ENCODE data around the gene ACAT1. TPM values are rescaled to one million over a fixed set of nuclear protein-coding genes. Genes with fewer than 3 reads are reported as not detected.

The ACAT1 gene
- total and polyA plus RNA-seq, 12 donors, result 56.3 to 777 (median 212) TPM

DNA sequence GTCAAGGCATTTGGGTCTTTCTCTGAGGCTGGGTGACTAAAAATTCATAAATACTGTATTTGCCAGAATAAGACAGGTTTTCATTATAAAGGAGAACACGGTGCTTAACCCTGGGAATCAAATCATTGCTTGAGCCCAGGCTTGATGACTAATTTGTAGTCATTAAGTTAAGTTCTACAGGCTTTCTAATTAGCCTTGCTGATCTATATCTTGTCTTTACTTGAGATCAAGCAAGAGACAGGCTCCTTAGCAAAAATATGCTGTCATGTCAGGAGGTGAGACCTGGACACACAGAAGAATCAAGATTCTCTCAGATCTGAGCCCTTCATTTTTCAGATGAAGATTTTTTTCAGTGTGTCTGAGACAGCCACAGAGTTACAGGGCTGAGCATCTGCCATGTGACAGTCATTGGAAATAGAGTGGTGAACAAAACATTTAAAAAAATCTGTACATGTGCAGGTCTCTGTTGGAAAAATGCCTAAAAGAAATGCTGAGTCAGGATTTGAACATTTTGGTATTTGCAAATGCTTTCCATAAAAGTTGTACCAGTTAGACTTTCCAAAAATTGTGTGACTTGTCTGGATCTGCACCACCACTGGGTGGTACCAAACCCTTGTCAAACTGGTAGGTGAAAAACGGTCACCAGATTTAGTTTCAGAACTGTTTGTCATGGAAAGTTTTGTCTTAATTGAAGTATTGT lies 14.6 kb downstream of the ACAT1 start:
- Histone ChIP-seq H3K9me3 (replicated peaks in 1 of 3) (no peaks in the 10 kb centered on the region), H3K4me3 (no peak overlapping the region), H3K27ac (no peak overlapping the region), H3K4me1 (replicated peaks in 1 of 2) (peaks cover 0 to 12% of the 10 kb centered on the region in 2 donors), H3K27me3 (no peaks in the 10 kb centered on the region), H3K36me3 (replicated peaks in 1 of 2) (peaks cover 0 to 31% of the 10 kb centered on the region in 2 donors)
- WGBS, 4 donors, result 67 to 83% (median 76%) methylated on average over 2 of the region's 2 CpGs
- no peak for DNase-seq
- intact Hi-C loops (cut with DNase I), result no loop called here
- TF ChIP-seq, protein P1, sequence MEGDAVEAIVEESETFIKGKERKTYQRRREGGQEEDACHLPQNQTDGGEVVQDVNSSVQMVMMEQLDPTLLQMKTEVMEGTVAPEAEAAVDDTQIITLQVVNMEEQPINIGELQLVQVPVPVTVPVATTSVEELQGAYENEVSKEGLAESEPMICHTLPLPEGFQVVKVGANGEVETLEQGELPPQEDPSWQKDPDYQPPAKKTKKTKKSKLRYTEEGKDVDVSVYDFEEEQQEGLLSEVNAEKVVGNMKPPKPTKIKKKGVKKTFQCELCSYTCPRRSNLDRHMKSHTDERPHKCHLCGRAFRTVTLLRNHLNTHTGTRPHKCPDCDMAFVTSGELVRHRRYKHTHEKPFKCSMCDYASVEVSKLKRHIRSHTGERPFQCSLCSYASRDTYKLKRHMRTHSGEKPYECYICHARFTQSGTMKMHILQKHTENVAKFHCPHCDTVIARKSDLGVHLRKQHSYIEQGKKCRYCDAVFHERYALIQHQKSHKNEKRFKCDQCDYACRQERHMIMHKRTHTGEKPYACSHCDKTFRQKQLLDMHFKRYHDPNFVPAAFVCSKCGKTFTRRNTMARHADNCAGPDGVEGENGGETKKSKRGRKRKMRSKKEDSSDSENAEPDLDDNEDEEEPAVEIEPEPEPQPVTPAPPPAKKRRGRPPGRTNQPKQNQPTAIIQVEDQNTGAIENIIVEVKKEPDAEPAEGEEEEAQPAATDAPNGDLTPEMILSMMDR (IDR thresholded peaks at IDR 0.05), result peak in 3 of 6 experiments; percentile 8 to 22 (median 11)
- TF ChIP-seq POLR2A (IDR thresholded peaks at IDR 0.05), result no peak

DNA sequence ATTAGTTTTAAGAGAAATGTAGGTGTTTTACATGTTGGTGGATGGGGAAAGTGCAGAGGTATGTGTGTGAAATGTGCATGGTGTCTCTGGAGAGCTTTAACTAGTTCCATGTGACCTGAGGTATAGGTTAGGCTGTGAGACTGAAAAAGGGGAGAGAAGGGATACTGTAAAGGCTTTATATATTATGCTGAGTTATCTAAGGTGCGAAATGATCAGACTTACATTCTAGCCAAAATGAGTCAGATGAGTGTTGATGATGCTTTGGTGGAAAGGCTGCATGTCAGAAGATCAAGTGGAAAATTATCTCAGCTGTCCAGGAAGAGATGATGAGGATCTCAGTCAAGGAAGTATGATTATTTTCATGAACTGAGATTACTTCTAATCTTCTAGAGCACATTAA lies 15.8 kb downstream of the ACAT1 start:
- no peaks in the 10 kb centered on the region for H3K27me3 ChIP-seq
- TF ChIP-seq, protein P1 (IDR thresholded peaks at IDR 0.05), result no peak
- 89 to 100% (median 96%) methylated on average over 1 of the region's 1 CpG for WGBS, 4 donors
- peaks cover 0 to 12% of the 10 kb centered on the region in 2 donors for H3K4me1 ChIP-seq (replicated peaks in 1 of 2)
- no peak overlapping the region for H3K27ac ChIP-seq
- intact Hi-C loops (cut with DNase I), result no loop called here
- H3K4me3 ChIP-seq, result no peak overlapping the region
- no peak for DNase-seq
- H3K9me3 ChIP-seq (replicated peaks in 1 of 3), result no peaks in the 10 kb centered on the region
- H3K36me3 ChIP-seq (replicated peaks in 1 of 2), result peaks cover 0 to 39% of the 10 kb centered on the region in 2 donors

DNA sequence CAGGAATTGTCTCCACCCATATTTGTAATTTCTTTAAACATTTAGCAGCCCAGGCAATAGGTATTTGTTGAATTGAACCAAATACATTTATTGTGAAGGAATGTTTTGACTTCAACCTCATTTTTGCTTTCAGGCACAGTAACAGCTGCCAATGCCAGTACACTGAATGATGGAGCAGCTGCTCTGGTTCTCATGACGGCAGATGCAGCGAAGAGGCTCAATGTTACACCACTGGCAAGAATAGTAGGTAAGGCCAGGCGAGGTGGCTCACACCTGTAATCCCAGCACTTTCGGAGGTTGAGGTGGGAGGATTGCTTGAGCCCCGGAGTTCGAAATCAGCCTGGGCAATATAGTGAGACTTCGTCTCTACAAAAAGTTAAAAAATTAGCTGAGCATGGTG lies 20.9 kb downstream of the ACAT1 start:
- no peaks in the 10 kb centered on the region for H3K27me3 ChIP-seq
- DNase-seq, result no peak
- H3K9me3 ChIP-seq (replicated peaks in 1 of 3), result no peaks in the 10 kb centered on the region
- H3K4me3 ChIP-seq, result no peak overlapping the region
- no peaks in the 10 kb centered on the region for H3K4me1 ChIP-seq (replicated peaks in 1 of 2)
- no peak for TF ChIP-seq POLR2A (IDR thresholded peaks at IDR 0.05)
- TF ChIP-seq, protein P1 (IDR thresholded peaks at IDR 0.05), result no peak
- peaks cover 0 to 83% of the 10 kb centered on the region in 2 donors for H3K36me3 ChIP-seq (replicated peaks in 1 of 2)
- intact Hi-C loops (cut with DNase I), result no loop called here
- no peak overlapping the region for H3K27ac ChIP-seq
- 86 to 97% (median 97%) methylated on average over 7 of the region's 7 CpGs for WGBS, 4 donors

DNA sequence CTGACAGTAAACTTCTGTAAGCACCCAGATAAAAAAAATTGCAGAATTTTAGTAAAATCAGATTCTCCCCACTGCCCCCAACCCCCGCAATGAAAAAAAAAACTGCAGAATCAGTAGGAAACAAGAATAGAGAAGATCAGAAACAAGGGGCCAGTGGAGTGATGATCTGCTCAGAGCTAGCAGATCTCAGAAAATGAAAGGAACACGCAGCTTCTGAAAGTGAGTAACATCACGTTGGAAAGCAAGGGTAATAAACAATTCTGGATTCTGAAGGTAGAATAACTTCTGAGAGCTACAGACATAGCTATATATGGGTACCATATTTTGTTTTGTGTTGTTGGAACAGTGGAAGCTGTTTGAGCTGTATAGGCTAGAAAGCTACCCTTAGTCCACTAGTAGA lies 23.2 kb downstream of the ACAT1 start:
- Histone ChIP-seq H3K4me3 (no peak overlapping the region), H3K36me3 (replicated peaks in 1 of 2) (peaks cover 0 to 84% of the 10 kb centered on the region in 2 donors), H3K9me3 (replicated peaks in 1 of 3) (no peaks in the 10 kb centered on the region), H3K27me3 (no peaks in the 10 kb centered on the region), H3K27ac (no peak overlapping the region), H3K4me1 (replicated peaks in 1 of 2) (peaks cover 10 to 11% of the 10 kb centered on the region in 2 donors)
- no peak for TF ChIP-seq POLR2A (IDR thresholded peaks at IDR 0.05)
- TF ChIP-seq, protein P1 (IDR thresholded peaks at IDR 0.05), result no peak
- WGBS, 4 donors, result 92 to 96% (median 95%) methylated on average over 3 of the region's 3 CpGs
- intact Hi-C loops (cut with DNase I), result no loop called here
- no peak for DNase-seq
